Body of pancreas (tissue), 4 donors: ENCODE data around the gene SPTBN2. TPM values are rescaled to one million over a fixed set of nuclear protein-coding genes. Genes with fewer than 3 reads are reported as not detected.
A peak's percentile ranks its signal among the peaks of the same experiment; 100 is the strongest.

Experiments
- ATAC-seq: fragments of 150-250 bp; one replicate; pipeline ENCODE4 v1.9.1; 2016
- DNase-seq, 4 donors: peaks; one replicate each; pipeline ENCODE4 v3.0.0-alpha.2; 2019
- H3K27ac ChIP-seq, 4 donors: fragments of 200-600 bp; sonication (generic); 1 replicate in 3 of 4; 2 replicates in 1 of 4; pipeline versions ENCODE4 v1.5.1 to v1.6.1; 2016 to 2019; ENCODE audit warnings: mild to moderate bottlenecking in 1 of 4, mixed read lengths in 1 of 4, moderate library complexity in 1 of 4
- H3K27me3 ChIP-seq, 2 donors: fragments of 200-600 bp; sonication (generic); one replicate each; pipeline ENCODE4 v1.6.0; 2016; ENCODE audit warnings: mild to moderate bottlenecking in 1 of 2
- H3K36me3 ChIP-seq, 2 donors: fragments of 200-600 bp; sonication (generic); replicated peaks in 1 of 2; 2 replicates each; pipeline ENCODE4 v1.5.1; 2016; ENCODE audit warnings: low read depth in 2 of 2; ENCODE audit not compliant: insufficient read depth in 1 of 2
- H3K4me1 ChIP-seq: fragments of 200-600 bp; sonication (generic); one replicate; pipeline ENCODE4 v1.6.0; 2016
- H3K4me3 ChIP-seq, 2 donors: fragments of 200-600 bp; sonication (generic); 1 replicate in 1 of 2; 2 replicates in 1 of 2; pipeline ENCODE4 v1.5.1; 2016 to 2019
- H3K9me3 ChIP-seq, 3 donors: fragments of 200-600 bp; sonication (generic); 1 replicate in 2 of 3; 2 replicates in 1 of 3; pipeline ENCODE4 v1.5.1; 2016
- CTCF ChIP-seq, 7 experiments: fragments of 450-650 bp in 4 of 7; fragments of 200-600 bp in 3 of 7; sonication (generic) in 3 of 7; IDR thresholded peaks; one replicate each; pipeline ENCODE4 v1.5.1; 2016 to 2019; ENCODE audit warnings: antibody characterized with exemption in 7 of 7
- POLR2A ChIP-seq, 3 donors: fragments of 450-650 bp; IDR thresholded peaks; one replicate each; pipeline ENCODE4 v1.6.1; 2016; ENCODE audit warnings: antibody characterized with exemption in 3 of 3, mild to moderate bottlenecking in 2 of 3
- WGBS, 2 donors: methylation state at CpG; one replicate each; pipeline ENCODE4 v1.1.5; 2017; 5-methylcytosine and 5-hydroxymethylcytosine counted together
- intact Hi-C: fragments of 100-400 bp; cut with DNase I; formaldehyde crosslinking; loops from one replicate; pipeline ENCODE4 v1.15.1; 2023
- total RNA-seq, 2 donors: library from RNA; depleted of rRNA; stranded (reverse); fragments of >200 nt; gene quantifications; one replicate each; pipeline ENCODE4 v1.1.0, GENCODE V29; 2016

Gene SPTBN2
- total RNA-seq, result 10 to 100 TPM; 40.0 to 52.1 TPM

GRCh38 chr11:66728693-66729385 lies at the start of gene SPTBN2:
Gene SPTBN2, minus strand, starts transcription at chr11:66729216. Its CDS starts 7,976 bp downstream, at chr11:66721240.
- TF ChIP-seq CTCF (IDR thresholded peaks at IDR 0.05), result no peak
- no peak for TF ChIP-seq POLR2A (IDR thresholded peaks at IDR 0.05)
- DNase-seq, result peak in 2 of 4 donors; percentile 22 to 25
- Histone ChIP-seq H3K27me3 (no peaks in the 10 kb centered on the region), H3K4me1 (peaks cover 20% of the 10 kb centered on the region), H3K9me3 (no peaks in the 10 kb centered on the region), H3K36me3 (no peaks in the 10 kb centered on the region), H3K27ac (no peak within 1 kb of the TSS), H3K4me3 (peak within 1 kb of the TSS in 1 of 2 donors; percentile 30)
- intact Hi-C loops, result no loop called here
- no peak for ATAC-seq
- WGBS, 2 donors, result 17 to 18% methylated on average over 23 to 25 of the region's 25 CpGs

- no peak for TF ChIP-seq CTCF (IDR thresholded peaks at IDR 0.05)
- no peaks in the 10 kb centered on the region for H3K36me3 ChIP-seq
- H3K4me3 ChIP-seq, result no peak overlapping the region
- H3K9me3 ChIP-seq, result no peaks in the 10 kb centered on the region
- DNase-seq, result no peak
- no peak for ATAC-seq
- intact Hi-C loops, result no loop called here
- H3K4me1 ChIP-seq, result no peaks in the 10 kb centered on the region
- no peaks in the 10 kb centered on the region for H3K27me3 ChIP-seq
- no peak overlapping the region for H3K27ac ChIP-seq
Observed at GRCh38 chr11:66768818-66769217, 39.8 kb upstream of the SPTBN2 start.

- intact Hi-C loops, result no loop called here
- DNase-seq (no peak), ATAC-seq (no peak)
- Histone ChIP-seq H3K9me3 (no peaks in the 10 kb centered on the region), H3K4me3 (no peak overlapping the region), H3K27ac (no peak overlapping the region), H3K36me3 (no peaks in the 10 kb centered on the region), H3K4me1 (no peaks in the 10 kb centered on the region), H3K27me3 (no peaks in the 10 kb centered on the region)
- TF ChIP-seq CTCF (IDR thresholded peaks at IDR 0.05), result no peak
- no peak for TF ChIP-seq POLR2A (IDR thresholded peaks at IDR 0.05)
- WGBS, 2 donors, result 91 to 92% methylated on average over 3 of the region's 3 CpGs
Observed at GRCh38 chr11:66768088-66768521, 39.1 kb upstream of the SPTBN2 start.

GRCh38 chr11:66767666-66768065 lies 38.6 kb upstream of the SPTBN2 start:
- no peak for DNase-seq
- 83 to 100% methylated on average over 1 of the region's 1 CpG for WGBS, 2 donors
- H3K27me3 ChIP-seq, result no peaks in the 10 kb centered on the region

More at GRCh38 chr11:66767666-66768065, 38.6 kb upstream of the SPTBN2 start:
- ATAC-seq, result no peak
- Histone ChIP-seq H3K4me3 (no peak overlapping the region), H3K4me1 (no peaks in the 10 kb centered on the region), H3K9me3 (no peaks in the 10 kb centered on the region), H3K27ac (no peak overlapping the region), H3K36me3 (no peaks in the 10 kb centered on the region)
- TF ChIP-seq POLR2A (IDR thresholded peaks at IDR 0.05) (no peak), CTCF (IDR thresholded peaks at IDR 0.05) (no peak)
- intact Hi-C loops, result no loop called here
